ENCODE measurements around the gene CYP21A2.
"Not testable (repeated sequence)": the region's sequence is repeated elsewhere in the genome, so short reads cannot be mapped to it uniquely, and the experiment has no call there.

The CYP21A2 gene

GRCh38 chr6:32035283-32036013 is 2.8 kb upstream of the CYP21A2 start:
- DNase-seq: not testable (repeated sequence)

DNA sequence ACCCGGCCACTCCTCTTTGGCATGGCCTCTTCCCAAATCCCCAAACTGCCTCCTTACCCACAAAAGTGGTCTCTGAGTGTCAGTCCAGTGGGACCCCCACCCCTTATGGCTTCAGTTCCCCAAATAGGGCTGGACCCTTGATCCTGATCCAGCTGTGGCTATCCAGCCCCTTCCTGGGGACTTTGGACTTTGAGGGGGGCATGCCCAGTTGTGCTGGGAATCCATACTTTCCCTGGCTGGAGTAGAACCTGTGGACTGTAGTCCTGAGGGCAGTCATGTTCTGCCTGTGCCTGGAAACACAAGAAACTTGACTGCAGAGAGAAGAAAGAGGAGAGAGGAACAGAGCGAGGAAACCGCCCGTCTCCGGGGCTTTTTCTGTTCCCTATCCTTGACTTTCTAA is 1.1 kb upstream of the CYP21A2 start:
- DNase-seq: not testable (repeated sequence)

DNA sequence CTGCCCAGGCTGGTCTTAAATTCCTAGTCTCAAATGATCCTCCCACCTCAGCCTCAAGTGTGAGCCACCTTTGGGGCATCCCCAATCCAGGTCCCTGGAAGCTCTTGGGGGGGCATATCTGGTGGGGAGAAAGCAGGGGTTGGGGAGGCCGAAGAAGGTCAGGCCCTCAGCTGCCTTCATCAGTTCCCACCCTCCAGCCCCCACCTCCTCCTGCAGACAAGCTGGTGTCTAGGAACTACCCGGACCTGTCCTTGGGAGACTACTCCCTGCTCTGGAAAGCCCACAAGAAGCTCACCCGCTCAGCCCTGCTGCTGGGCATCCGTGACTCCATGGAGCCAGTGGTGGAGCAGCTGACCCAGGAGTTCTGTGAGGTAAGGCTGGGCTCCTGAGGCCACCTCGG is 663 bp downstream of the CYP21A2 start:
- not testable (repeated sequence) for DNase-seq

DNA sequence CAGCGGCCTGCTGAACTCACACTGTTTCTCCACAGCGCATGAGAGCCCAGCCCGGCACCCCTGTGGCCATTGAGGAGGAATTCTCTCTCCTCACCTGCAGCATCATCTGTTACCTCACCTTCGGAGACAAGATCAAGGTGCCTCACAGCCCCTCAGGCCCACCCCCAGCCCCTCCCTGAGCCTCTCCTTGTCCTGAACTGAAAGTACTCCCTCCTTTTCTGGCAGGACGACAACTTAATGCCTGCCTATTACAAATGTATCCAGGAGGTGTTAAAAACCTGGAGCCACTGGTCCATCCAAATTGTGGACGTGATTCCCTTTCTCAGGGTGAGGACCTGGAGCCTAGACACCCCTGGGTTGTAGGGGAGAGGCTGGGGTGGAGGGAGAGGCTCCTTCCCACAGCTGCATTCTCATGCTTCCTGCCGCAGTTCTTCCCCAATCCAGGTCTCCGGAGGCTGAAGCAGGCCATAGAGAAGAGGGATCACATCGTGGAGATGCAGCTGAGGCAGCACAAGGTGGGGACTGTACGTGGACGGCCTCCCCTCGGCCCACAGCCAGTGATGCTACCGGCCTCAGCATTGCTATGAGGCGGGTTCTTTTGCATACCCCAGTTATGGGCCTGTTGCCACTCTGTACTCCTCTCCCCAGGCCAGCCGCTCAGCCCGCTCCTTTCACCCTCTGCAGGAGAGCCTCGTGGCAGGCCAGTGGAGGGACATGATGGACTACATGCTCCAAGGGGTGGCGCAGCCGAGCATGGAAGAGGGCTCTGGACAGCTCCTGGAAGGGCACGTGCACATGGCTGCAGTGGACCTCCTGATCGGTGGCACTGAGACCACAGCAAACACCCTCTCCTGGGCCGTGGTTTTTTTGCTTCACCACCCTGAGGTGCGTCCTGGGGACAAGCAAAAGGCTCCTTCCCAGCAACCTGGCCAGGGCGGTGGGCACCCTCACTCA is 1.4 kb downstream of the CYP21A2 start:
- DNase-seq: not testable (repeated sequence)

GRCh38 chr6:32040299-32041049 is 2.3 kb downstream of the CYP21A2 start:
- DNase-seq: not testable (repeated sequence)

DNA sequence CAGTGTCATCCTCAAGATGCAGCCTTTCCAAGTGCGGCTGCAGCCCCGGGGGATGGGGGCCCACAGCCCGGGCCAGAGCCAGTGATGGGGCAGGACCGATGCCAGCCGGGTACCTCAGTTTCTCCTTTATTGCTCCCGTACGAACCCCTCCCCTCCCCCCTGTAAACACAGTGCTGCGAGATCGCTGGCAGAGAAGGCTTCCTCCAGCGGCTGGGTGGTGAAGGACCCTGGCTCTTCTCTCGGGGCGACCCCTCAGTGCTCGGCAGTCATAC is 2.8 kb downstream of the CYP21A2 start:
- not testable (repeated sequence) for DNase-seq

GRCh38 chr6:32041385-32041784 is 3.2 kb downstream of the CYP21A2 start:
- not testable (repeated sequence) for DNase-seq

- DNase-seq: not testable (repeated sequence)
Observed at GRCh38 chr6:32042276-32042675, 4.1 kb downstream of the CYP21A2 start.

DNA sequence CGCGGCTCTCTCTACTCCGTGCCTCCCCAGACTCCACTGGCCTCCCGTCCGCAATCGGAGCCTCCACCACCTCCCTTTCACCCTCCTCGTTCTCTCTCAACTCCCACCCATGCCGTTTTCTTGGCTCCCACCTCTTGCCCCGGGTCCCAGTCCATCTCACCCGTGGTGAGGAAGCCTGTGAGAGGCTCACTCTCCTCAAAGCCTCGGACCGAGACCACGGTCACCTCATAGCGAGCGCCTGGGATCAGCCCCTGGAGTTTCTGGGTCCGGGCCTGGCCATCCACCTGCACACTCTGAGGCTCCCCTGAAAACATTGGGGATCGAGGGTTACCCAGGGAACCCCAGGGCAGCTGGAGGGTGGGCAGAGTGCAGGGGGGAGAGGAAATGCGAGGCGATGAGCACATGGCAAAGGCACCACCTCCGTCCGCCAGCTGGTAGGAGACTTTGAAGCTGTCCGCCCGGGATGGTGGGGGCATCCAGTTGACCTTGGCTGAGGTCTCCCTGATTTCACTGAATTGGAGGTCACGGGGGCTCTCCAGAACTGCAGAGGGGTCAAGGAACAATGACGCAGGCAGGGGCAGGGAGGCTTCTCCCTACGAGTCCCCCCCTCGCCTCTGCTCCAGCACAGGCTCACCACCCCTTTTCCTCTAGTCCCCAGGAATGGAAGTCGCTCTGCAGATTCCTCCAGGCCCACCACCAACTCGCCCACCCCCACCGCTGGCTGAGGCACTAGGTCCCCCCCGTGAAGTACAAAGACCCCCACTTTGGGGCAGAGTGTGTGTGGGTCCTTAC is 5.6 kb downstream of the CYP21A2 start:
- DNase-seq: not testable (repeated sequence)

GRCh38 chr6:32044916-32045315 is 6.7 kb downstream of the CYP21A2 start:
- not testable (repeated sequence) for DNase-seq

GRCh38 chr6:32045811-32046449 is 7.7 kb downstream of the CYP21A2 start:
- no peak for DNase-seq

GRCh38 chr6:32046450-32047083 is 8.4 kb downstream of the CYP21A2 start:
- DNase-seq: no peak

DNA sequence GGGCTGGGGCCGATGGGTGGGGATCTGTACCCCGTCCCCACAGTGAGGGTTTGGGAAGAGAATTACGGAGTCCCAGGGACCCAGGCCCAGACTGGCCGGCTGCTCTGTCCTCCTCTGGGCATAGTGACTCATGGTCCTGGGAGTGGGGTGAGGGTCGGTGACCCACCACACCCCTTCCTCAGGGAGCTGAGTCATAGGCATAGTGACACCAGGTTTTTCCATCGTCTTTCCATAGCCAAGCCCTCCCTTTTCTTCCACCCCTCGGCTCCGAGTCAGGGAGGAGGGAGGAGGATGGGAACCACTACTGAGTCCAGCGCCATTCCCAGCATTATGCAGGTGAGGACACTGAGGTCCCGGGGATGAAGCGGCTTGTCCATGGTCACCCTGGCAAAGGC is 8.9 kb downstream of the CYP21A2 start:
- DNase-seq: no peak

DNA sequence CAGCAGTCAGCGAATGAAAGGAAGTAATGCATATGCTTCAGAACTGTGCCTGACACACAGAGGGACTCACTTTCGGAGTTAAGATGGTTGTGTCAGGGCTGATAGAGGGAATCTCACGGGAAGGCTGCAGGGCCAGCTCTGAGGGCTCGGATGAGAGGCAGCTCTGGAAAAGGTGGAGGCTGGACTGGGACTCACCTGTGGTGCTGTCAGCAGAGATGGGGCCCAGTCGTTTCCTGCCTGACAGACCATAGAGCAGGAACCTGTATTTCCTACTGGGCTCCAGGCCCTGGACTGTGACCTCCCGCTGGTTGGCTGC is 9.3 kb downstream of the CYP21A2 start:
- DNase-seq: no peak

DNA sequence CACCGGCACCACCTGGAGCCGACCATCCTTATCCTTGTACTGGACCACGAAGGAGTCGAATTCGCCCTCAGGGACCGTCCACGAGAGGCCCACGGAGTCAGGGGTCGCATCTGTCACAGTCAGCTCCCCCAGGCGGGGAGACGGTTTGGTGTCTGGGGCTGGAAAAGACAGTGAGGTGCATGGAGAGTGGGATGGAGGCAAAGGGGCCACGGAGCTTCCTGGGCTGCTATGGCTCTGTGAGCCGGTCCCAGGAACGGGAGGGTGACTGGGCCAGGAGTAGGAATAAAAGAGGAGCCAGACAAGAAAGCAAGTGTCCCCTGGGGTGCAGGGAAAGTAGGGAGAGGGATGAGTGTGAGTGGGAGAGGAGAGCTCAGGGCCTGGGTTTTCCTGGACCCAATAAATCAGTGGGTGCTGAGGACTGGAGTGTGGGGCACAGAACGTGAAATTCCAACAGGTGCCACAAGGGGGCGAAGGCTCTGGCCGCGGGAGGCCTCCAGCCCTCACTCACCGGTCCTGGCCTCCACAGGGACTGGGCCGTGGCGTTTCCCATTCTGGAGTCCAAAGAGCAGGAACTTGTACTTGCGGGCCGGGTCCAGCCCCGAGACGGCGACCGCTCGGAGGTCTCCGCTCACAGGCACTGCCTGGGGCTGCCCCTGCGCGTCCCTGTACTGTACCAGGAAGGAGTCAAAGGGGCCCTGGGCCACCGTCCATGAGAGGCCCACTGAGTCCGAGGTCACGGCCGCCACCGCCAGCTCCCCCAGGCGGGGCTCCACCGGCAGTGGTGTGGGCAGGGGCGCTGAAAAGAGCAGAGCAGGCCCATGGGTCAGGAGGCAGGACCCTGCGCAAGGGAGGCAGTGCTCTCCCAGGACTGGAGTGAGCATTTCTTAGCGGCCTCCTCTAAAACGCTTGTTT is 9.9 kb downstream of the CYP21A2 start:
- peak; percentile 67 for DNase-seq

GRCh38 chr6:32049149-32049548 is 10.9 kb downstream of the CYP21A2 start:
- DNase-seq: not testable (repeated sequence)

DNA sequence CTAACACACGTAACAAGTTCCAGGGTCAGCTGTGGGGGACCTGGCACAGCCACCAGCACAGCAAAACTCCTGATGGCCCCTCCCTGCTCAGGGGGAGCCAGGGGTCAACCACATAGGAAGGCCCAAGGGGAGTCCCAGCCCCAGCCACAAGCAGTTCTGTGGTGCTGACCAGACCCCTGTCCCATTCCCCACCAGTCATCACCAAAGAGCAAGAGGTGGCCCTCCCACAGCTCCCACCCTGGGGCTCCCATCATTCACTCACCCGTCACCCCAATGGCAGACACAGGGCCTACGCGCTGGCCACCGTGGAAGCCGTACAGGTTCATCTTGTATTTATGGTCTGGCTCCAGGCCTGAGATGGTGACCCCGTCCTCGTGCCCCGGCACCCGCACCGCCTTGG is 11.5 kb downstream of the CYP21A2 start:
- not testable (repeated sequence) for DNase-seq

DNA sequence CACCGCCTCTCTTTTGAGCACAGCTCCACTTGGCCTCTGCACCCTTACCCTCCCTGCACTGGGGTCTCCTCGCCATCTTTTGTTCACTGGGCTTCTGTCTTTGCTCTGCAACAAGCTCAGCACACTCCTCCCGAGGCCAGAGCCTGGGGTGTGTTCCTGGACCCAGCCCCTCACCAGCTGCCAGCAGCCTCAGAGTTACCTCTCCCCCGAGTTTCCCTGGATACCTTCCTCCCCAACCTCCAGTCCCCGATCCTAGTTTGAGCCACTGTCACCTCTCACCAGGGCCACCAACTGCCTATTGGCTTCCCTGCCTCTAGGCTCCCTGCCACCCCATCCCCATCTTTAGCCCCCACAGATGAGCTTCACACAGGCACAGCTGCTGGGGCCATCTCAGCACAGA is 12.3 kb downstream of the CYP21A2 start:
- DNase-seq: no peak

DNA sequence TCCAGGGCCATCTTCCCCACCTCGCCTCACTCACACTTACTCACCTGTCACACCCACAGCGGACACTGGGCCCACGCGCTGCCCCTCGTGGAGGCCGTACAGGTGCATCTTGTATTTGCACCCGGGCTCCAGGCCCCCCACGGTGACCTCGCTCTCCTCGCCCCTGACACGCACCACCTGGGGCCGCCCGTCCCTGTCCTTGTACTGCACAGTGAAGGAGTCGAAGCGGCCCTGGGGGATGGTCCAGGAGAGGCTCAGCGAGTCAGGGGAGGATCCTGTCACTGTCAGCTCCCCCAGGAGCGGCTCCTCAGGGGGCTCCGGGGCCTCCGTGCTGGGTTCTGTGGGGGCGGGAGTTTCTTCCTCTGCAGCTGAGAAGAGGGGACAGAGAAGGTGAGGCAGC is 14.4 kb downstream of the CYP21A2 start:
- not testable (repeated sequence) for DNase-seq

DNA sequence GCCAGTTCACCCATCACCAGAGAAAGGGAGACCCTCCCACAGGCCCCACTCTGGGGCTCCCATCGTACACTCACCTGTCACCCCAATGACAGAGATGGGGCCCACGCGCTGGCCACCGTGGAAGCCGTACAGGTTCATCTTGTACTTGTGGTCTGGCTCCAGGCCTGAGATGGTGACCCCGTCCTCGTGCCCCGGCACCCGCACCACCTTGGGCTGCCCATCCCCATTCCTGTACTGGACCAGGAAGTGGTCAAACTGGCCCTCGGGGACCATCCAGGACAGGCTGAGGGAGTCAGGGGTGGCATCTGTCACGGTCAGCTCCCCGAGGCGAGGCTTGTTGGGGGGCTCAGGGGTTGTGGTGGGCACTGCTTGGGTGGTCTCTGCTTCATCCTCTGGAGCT is 15.1 kb downstream of the CYP21A2 start:
- DNase-seq: not testable (repeated sequence)

DNA sequence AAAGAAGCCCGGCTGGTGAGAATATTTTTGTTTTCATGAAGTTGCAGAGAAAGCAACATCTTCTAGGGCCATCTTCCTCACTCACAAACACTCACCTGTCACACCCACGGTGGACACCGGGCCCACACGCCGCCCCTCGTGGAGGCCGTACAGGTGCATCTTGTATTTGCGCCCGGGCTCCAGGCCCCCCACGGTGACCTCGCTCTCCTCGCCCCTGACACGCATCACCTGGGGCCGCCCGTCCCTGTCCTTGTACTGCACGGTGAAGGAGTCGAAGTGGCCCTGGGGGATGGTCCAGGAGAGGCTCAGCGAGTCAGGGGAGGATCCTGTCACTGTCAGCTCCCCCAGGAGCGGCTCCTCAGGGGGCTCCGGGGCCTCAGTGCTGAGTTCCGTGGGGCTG is 17.5 kb downstream of the CYP21A2 start:
- not testable (repeated sequence) for DNase-seq
